Measurements from ENCODE around the gene VIM.

Gene VIM

DNA sequence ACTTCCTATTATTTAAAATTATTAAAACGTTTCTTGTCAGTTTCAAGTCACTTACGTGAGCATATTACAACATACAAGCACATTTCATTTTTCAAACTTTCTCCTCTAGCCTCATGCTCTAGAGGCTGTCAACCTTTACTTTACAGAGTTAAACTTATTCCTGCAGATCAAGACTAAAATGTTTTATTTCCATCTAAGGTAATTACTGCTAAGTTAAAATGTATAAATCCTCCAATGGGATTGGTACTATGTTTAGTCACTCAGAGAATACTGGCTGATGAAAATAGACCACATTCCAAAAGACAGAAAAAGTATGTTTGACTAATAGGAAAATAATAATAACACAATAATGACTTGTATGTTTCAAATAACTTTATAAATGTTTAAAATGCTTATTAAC lies 18.2 kb upstream of the VIM start:
- DNase-seq (ENCODE audit: low read depth) = no peak

DNA sequence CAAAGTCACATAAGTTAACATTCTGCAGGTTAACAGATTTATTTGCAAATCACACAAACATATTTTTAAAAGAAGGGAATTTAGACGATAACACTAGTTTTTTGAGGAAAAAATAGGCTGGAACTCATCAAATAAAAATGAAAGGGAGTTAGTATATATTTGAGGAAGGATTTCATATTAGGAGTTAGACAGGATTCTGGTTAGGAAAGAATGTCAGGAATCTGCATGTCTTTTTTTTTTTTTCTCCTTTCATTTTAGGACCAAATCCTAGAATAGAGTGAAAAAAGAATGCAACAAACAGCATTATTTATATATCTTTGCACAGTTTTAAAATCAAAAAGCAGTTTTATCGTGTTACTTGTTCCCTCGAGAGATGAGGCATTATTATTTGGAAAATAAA lies 17.7 kb upstream of the VIM start:
- DNase-seq (ENCODE audit: low read depth) = no peak

DNA sequence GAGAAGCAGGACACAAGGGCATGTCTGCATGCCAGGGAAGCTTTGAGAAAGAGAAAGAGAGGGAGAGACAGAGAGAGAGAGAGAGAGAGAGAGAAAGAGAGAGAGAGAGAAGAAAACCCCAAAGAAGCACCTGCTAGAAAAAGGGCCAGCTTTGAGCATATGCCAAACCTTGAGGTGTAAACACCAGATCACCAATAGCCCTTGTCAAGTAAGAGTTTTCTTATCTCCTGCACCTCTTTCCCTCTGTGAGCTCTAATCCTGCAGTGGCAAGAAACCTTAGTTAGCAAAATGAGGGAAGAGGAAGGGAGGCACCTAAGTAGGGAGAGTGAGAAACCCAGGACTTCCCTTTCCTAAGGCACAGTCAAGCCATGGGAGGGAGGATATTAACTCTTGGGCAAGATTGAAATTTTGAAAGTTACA lies 15.2 kb upstream of the VIM start:
- DNase-seq (ENCODE audit: low read depth) = no peak

DNA sequence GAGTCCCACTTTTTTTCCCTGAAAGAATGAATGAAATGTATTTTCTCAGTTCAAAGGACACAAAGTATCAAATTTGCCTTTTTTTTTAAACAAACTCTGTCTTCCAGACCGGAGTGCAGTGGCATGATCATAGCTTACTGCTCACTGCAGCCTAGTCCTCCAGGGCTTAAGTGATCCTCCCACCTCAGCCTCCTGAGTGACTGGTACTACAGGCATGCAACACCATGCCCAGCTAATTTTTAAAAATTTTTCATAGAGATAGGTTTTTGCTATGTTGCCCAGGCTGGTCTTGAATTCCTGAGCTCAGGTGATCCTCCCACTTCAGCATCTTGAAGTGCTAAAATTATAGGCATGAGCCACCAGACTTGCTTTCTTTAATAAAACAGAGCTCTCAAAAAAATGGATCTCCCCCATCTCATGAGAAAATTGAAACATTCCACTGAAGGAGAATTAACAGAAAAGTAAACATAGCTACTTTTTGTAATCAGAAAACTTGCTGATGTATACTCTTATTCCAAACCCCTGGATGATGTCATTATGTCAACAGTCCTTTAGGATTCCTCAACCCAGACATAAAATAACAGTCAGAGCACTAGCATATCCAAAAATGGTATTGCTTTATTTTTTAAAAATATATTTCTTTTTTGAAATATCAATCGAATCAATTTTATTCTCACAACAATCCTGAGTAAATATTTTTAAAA lies 14.2 kb upstream of the VIM start:
- no peak for DNase-seq (ENCODE audit: low read depth)

DNA sequence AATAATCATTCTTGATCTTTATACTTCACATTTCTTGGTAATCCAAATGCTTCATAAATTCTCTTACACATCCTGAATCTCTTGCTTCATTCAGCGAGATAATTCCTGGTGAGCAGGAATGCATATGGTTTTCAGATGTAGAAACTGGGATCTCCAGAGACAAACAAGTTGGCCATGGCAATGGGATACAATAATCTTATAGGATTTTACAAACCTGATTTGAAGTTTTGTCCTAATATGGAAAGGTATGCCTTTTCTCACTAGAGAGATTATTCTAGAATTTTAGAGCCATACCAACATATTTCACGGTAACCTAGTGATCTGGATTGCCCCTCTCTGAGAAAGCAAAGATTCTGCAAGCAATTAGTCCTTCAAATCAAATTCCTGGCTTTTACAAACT lies 13.5 kb upstream of the VIM start:
- no peak for DNase-seq (ENCODE audit: low read depth)

DNA sequence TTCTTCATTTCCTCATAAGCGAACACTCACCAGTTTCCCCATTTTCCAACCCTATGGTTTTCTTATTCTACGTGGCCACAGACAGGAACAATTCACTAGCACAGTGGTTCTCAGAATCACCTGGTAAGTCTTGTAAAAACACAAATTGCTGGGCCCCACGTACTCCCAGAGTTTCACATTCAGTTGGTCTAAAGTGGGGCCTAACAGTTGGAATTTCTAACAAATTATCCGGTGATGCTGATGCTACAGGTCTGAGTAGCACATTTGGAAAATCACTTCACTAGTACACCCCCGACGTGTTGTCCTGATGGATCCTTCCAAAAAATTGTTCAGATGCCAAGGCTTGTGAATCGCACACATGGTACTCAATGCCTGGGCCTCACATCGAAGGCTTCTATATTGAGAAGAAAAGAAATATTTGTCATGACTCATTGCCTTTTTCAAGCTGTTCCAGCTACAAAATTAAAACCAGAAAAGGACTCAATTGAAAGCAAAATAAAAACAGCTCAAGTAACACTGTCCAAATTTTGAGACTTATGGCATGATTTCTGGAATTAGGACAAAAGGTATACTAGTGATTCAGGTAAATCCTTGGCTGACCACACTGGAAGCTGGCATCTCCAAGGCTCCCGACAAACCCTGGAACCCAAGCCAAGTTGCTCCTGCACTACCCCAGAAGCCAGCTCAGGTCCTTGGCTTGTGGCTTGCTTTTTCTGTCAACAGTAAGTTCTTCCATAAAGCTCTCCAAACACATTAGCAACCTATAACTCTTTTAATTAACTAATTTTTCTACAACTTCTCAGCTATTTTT lies 12.9 kb upstream of the VIM start:
- no peak for DNase-seq (ENCODE audit: low read depth)

DNA sequence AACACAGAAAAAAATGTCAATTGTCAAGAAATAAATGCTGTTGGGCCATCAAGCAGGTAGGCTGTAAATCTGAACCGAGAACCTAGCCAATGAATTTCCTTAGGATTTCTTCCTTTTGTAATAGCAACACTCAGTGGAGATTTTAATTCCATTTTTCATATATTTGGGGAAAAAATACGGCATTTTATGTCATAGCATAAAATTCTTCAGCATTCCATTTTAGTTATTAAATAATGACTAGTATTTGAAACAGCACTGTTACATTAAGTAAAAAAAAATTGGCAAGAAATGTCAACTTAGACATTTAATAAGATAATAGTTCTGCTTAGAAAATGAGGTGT lies 12.3 kb upstream of the VIM start:
- no peak for DNase-seq (ENCODE audit: low read depth)

DNA sequence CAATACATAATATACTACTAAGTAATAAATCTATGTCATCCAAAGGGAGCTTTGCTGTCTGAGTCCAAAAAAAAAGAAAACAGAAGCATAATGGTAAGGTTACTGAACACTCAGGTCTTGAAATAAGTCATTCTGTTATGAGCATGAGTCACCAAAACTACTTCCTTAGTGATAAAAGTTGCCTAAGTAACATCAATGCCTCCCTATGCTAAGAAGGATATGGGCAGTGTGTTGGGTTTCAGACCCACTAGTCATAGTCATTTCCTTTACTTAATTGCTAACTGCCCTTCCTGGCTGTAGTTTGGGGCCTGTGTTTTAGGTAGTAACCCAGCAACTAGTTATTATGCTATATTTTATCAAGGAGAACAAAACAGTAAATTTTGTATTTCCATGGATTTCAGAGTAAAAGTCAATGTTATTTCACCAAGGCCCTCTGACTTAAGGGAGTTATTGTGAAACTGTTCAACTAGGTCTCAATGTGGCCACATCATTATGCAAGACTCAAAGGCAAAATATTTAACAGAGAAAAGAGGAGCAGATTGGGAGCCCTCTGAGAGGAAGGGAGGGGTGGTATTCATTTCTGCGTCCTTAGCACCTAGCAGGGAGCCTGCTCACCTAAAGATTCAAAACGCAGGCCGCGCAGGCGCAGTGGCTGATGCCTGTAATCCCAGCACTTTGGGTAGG lies 11.7 kb upstream of the VIM start:
- DNase-seq (ENCODE audit: low read depth) = no peak

DNA sequence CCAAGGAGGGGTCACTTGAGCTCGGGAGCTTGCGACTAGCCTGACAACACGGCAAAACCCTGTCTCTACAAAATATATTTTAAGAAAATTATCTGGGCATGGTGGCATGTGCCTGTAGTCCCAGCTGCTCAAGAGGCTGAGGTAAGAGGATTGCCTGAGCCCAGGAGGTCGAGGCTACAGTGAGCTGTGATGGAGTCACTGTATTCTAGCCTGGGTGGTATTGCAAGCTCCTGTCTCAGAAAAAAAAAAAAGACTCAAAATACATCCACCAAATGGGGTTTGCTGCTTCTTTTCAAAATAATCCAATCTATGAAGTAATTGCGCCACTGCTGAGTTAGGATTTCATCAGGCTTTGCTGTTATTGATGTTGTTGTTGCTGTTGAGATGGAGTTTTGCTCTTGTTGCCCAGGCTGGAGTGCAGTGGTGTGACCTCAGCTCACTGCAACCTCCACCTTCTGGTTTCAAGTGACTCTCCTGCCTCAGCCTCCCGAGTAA lies 11.1 kb upstream of the VIM start:
- no peak for DNase-seq (ENCODE audit: low read depth)

DNA sequence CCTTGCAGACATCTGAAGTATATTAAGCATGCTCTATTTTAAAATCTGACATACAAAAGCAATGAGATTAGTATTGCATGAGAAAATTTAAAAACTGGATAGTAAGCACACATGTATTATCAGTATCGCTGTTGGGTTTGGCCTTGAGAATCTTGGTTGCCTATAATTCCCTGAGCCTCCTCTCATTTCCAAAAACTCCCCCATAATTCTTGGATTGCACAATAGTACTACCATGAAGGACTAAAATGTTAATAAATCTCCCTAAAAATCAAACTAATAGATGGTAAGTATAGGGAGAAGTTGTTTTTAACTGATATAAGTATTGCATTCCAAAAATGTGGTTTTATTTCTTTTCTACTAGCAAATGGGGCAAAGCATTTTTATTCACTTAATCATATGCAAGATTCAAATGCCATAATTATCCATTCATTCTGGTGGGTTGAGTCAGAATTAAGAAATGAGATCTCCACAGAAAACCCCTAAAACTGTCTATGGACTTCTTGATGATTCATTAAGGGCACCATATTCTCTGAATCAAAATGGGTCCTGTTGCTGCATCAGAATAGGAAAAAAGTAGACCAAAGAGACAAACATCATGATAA lies 10.3 kb upstream of the VIM start:
- no peak for DNase-seq (ENCODE audit: low read depth)

DNA sequence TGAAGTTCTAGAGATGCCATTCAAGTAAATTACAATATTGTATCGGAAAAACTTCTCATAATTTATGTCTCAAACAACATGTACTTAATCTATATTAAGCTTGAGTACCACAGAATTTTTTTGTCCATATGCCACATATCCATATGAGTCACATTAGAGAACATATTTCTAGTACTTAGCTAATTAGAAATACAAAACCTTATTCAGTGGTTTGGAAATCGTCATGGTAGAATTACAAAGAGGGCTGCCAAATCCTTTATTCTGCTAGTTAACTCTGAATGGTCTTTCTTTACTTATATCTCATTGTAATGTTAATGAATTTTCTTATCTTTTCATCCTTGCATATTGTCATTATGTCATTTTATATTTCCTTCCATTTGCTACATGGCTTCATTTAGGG lies 9.0 kb upstream of the VIM start:
- DNase-seq (ENCODE audit: low read depth) = no peak

DNA sequence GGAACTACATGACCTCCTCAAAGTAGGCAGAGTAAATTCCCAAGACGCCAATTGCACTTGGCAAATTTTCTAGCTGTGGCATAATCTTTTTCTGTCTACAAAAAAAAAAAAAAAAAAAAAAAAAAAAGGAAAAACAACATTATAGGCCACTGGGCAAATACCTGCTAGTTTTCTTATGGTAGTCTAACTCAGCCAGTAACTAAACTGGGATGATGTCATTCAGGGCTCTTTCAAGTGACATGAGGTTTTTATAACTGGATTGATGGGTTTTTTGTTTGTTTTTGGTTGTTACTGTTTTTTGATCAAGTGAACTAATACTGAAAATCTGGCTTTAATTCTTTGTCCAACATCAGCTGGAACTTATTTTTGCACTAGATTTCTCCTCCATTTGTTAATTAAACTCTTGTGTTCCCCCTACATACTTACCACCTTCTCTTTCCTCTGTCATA lies 7.4 kb upstream of the VIM start:
- DNase-seq (ENCODE audit: low read depth) = no peak

DNA sequence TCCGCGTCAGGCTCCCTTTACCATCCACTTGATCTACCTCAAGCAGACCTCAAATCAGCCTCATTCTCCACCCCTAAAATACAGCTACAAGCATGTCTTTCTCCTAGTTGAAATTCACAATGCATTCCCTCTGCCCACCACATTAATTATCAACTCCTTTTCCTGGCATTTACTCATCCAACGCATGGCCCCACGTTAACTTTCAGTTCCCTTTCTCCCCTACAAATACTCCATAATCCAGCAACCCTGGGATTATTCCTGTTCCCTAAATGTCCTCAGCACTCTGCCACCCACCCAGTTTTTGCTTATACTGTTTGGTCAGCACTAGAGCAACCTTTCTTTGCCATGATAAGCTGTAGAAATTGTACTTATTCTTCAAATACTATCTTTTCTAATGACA lies 5.7 kb upstream of the VIM start:
- DNase-seq (ENCODE audit: low read depth) = no peak

DNA sequence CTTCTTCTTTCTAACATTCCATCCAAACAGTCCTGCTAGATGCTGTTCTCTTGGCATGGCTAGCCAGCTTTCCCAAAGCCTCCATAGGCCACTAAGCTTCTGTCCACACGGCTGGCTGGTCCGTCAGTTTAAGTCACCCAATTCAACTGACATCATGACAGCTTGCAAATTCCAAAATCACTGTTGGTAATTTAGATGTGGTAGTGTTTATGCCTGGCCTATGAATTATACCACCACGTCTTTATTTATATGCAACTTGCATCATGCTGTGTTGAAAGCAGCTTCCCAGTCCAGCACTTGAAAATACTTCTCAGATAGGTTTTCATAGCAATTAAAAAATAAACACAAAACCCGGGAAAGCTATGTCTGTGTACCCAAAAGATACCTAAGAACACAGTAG lies 2.2 kb upstream of the VIM start:
- DNase-seq (ENCODE audit: low read depth) = no peak

DNA sequence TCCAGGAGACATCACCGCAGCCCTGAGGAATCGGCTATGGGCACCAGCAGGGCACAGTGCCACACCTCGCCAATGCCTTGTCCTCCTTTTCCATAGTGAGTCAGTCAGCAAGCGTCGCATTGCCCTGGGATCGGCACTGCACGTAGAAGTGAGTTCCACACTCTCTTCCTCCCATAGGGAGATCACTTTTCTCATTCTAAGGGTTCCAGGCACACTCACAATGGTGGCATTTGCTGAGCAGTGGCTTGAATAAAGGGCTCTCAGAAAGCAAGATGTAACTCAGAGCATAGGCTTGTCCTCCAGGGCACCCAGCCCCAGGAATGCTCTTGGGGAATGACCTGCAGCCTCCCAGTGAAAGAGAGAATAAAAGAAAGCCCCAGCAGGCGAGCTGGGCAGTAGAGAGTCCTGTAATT lies 1.1 kb upstream of the VIM start:
- no peak for DNase-seq (ENCODE audit: low read depth)

DNA sequence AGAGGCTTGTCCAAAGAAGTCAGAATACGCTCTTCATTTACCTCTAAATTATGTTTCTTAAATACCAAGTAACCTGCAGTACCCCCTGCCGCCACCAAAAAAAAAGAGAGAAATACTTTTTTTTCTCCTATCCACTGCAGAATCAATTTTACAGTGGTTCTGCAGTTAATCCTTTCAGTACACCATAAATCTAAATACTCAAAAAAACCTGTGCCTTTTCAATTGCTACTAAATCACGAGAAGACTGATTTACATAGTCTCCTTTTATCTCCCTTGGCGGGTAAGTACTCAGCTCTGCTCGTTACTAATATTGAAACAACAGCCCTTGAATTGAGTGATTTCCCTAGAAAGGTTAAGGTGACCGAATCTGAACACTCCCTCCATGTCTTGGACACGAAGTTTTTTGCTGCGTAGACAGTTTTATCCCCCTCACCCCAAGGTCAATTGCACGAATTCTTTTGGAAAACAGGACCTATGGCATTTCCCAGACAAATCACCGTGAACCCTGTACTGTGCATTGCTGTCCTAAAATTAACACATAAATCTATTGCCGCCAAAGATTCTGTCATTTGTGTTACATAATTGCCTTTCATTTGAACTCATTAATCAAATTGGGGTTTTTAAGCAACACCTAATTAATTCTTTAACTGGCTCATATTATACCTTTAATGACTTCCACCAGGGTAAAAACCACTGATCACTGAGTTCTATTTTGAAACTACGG lies 512 bp upstream of the VIM start:
- DNase-seq (ENCODE audit: low read depth) = no peak

DNA sequence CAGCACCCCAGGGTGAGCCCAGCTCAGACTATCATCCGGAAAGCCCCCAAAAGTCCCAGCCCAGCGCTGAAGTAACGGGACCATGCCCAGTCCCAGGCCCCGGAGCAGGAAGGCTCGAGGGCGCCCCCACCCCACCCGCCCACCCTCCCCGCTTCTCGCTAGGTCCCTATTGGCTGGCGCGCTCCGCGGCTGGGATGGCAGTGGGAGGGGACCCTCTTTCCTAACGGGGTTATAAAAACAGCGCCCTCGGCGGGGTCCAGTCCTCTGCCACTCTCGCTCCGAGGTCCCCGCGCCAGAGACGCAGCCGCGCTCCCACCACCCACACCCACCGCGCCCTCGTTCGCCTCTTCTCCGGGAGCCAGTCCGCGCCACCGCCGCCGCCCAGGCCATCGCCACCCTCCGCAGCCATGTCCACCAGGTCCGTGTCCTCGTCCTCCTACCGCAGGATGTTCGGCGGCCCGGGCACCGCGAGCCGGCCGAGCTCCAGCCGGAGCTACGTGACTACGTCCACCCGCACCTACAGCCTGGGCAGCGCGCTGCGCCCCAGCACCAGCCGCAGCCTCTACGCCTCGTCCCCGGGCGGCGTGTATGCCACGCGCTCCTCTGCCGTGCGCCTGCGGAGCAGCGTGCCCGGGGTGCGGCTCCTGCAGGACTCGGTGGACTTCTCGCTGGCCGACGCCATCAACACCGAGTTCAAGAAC lies 1.1 kb downstream of the VIM start:
- DNase-seq (ENCODE audit: low read depth) = peak; percentile 67

DNA sequence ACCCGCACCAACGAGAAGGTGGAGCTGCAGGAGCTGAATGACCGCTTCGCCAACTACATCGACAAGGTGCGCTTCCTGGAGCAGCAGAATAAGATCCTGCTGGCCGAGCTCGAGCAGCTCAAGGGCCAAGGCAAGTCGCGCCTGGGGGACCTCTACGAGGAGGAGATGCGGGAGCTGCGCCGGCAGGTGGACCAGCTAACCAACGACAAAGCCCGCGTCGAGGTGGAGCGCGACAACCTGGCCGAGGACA lies 1.6 kb downstream of the VIM start:
- DNase-seq (ENCODE audit: low read depth) = no peak

DNA sequence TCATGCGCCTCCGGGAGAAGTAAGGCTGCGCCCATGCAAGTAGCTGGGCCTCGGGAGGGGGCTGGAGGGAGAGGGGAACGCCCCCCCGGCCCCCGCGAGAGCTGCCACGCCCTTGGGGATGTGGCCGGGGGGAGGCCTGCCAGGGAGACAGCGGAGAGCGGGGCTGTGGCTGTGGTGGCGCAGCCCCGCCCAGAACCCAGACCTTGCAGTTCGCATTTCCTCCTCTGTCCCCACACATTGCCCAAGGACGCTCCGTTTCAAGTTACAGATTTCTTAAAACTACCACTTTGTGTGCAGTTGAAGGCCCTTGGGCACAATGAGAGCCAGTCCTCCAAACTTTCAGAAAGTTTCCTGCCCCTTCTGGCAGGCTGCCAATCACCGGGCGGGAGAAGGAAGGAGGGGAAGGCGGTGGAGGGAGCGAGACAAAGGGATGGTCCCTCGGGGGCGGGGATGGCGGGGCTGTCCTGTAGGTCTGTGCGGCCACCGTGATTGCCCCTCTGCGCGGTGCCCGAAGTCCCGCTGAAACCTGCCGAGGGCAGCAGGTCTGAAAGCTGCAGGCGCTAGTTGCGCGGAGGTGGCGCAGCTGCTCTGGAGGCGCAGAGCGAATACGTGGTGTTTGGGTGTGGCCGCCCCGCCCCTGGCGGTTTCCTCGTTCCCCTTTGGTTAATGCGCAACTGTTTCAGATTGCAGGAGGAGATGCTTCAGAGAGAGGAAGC lies 2.1 kb downstream of the VIM start:
- DNase-seq (ENCODE audit: low read depth) = peak; percentile 82

DNA sequence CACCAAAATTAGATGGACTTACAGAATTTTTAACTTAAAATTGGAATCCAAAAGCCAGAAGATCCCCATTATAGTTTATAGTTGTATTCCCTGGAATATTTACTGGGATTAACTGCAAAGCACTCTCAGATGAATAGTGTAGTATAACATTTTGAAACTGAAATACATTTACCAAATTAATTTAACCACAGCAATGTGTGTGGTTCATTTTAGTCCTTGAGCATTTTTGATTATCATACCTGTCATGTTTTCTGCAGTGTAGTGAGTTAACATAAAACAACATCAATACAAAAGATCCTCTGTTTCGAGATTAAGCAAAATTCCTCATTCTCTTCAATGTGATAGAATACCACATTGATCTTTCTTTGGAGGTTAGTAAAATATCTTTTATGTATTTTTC lies 3.7 kb downstream of the VIM start:
- DNase-seq (ENCODE audit: low read depth) = no peak

All from activated T-helper 9 cell treated with anti-CD3 and anti-CD28 coated beads, Interleukin-2, amount 50 U/mL, for 16 hours (primary cell).